Epithelial cell of esophagus (primary cell): Measurements from ENCODE around the gene ACKR3.

ENCODE experiments used
- DNase-seq: peaks from one replicate; pipeline ENCODE4 v3.0.0; 2010; ENCODE audit warnings: low read depth
- H3K4me3 ChIP-seq: 2 replicates; pipeline ENCODE4 v1.5.1; 2011; ENCODE audit warnings: mild to moderate bottlenecking, low read length, control low read depth
- CTCF ChIP-seq: IDR thresholded peaks from 2 replicates; pipeline ENCODE4 v1.5.1; 2011; ENCODE audit warnings: low read depth, mild to moderate bottlenecking, low read length, control low read depth, inconsistent platforms; ENCODE audit not compliant: insufficient read depth; ENCODE audit errors: missing control alignments

Gene ACKR3

GRCh38 chr2:236584521-236585384 lies 15.1 kb downstream of the ACKR3 start:
- TF ChIP-seq CTCF = no peak
- DNase-seq = no peak

GRCh38 chr2:236585966-236586365 lies 16.3 kb downstream of the ACKR3 start:
- no peak for TF ChIP-seq CTCF

More at GRCh38 chr2:236584521-236585384, 15.1 kb downstream of the ACKR3 start:
- no peak overlapping the region for H3K4me3 ChIP-seq

GRCh38 chr2:236587861-236588815 lies 18.5 kb downstream of the ACKR3 start:
- H3K4me3 ChIP-seq = no peak overlapping the region
- no peak for DNase-seq
- no peak for TF ChIP-seq CTCF

More at GRCh38 chr2:236585966-236586365, 16.3 kb downstream of the ACKR3 start:
- no peak for DNase-seq
- H3K4me3 ChIP-seq = no peak overlapping the region

GRCh38 chr2:236588932-236589592 lies 19.4 kb downstream of the ACKR3 start:
- H3K4me3 ChIP-seq = no peak overlapping the region
- no peak for DNase-seq
- no peak for TF ChIP-seq CTCF

GRCh38 chr2:236590846-236591245 lies 21.2 kb downstream of the ACKR3 start:
- TF ChIP-seq CTCF = no peak
- DNase-seq = no peak
- H3K4me3 ChIP-seq = no peak overlapping the region

GRCh38 chr2:236592821-236593220 lies 23.2 kb downstream of the ACKR3 start:
- no peak overlapping the region for H3K4me3 ChIP-seq
- TF ChIP-seq CTCF = no peak
- no peak for DNase-seq
